Measurements from ENCODE around the gene ANO2.
A peak's percentile ranks its signal among the peaks of the same experiment; 100 is the strongest.
"Not testable (repeated sequence)": the region's sequence is repeated elsewhere in the genome, so short reads cannot be mapped to it uniquely, and the experiment has no call there.

The ANO2 gene

GRCh38 chr12:5884866-5885265 is 60.2 kb downstream of the ANO2 start:
- DNase-seq, result no peak

- no peak for DNase-seq
Measured at GRCh38 chr12:5884285-5884684, 60.8 kb downstream of the ANO2 start.

- peak; percentile 67 for DNase-seq
Measured at GRCh38 chr12:5882511-5883190, 62.4 kb downstream of the ANO2 start.

- no peak for DNase-seq
Measured at GRCh38 chr12:5881666-5882065, 63.4 kb downstream of the ANO2 start.

GRCh38 chr12:5881101-5881606 is 63.9 kb downstream of the ANO2 start:
- DNase-seq, result no peak

- DNase-seq, result no peak
Measured at GRCh38 chr12:5875851-5876250, 69.2 kb downstream of the ANO2 start.

GRCh38 chr12:5874514-5874913 is 70.5 kb downstream of the ANO2 start:
- no peak for DNase-seq

GRCh38 chr12:5873281-5873919 is 71.7 kb downstream of the ANO2 start:
- no peak for DNase-seq

- DNase-seq, result peak; percentile 35
Measured at GRCh38 chr12:5872745-5873144, 72.3 kb downstream of the ANO2 start.

GRCh38 chr12:5871741-5872140 is 73.3 kb downstream of the ANO2 start:
- DNase-seq, result no peak

GRCh38 chr12:5870183-5870582 is 74.9 kb downstream of the ANO2 start:
- DNase-seq, result no peak

GRCh38 chr12:5868625-5869295 is 76.3 kb downstream of the ANO2 start:
- DNase-seq, result no peak

GRCh38 chr12:5865397-5865796 is 79.7 kb downstream of the ANO2 start:
- no peak for DNase-seq

GRCh38 chr12:5864972-5865371 is 80.1 kb downstream of the ANO2 start:
- DNase-seq, result no peak

GRCh38 chr12:5864301-5864700 is 80.8 kb downstream of the ANO2 start:
- no peak for DNase-seq

- no peak for DNase-seq
Measured at GRCh38 chr12:5861416-5861815, 83.6 kb downstream of the ANO2 start.

GRCh38 chr12:5856692-5857091 is 88.4 kb downstream of the ANO2 start:
- DNase-seq, result no peak

- no peak for DNase-seq
Measured at GRCh38 chr12:5846950-5847349, 98.1 kb downstream of the ANO2 start.

- no peak for DNase-seq
Measured at GRCh38 chr12:5840944-5841343, 104.1 kb downstream of the ANO2 start.

GRCh38 chr12:5830111-5830510 is 114.9 kb downstream of the ANO2 start:
- DNase-seq, result peak; percentile 14

- no peak for DNase-seq
Measured at GRCh38 chr12:5827591-5827990, 117.5 kb downstream of the ANO2 start.

GRCh38 chr12:5825761-5826160 is 119.3 kb downstream of the ANO2 start:
- DNase-seq, result not testable (repeated sequence)

- not testable (repeated sequence) for DNase-seq
Measured at GRCh38 chr12:5818877-5819276, 126.2 kb downstream of the ANO2 start.

- DNase-seq, result no peak
Measured at GRCh38 chr12:5817246-5817645, 127.8 kb downstream of the ANO2 start.
